Right lobe of liver (tissue), 4 donors: ENCODE results near the gene STK32B.

Experiments
- CTCF ChIP-seq, 4 donors: fragments of 200-600 bp in 3 of 4; fragments of 450-650 bp in 1 of 4; IDR thresholded peaks; one replicate each; pipeline versions ENCODE4 v1.5.1 to v1.8.0; 2016 to 2022; ENCODE audit warnings: antibody characterized with exemption in 4 of 4, mild to moderate bottlenecking in 2 of 4
- POLR2A ChIP-seq: fragments of 450-650 bp; IDR thresholded peaks from one replicate; pipeline ENCODE4 v1.6.1; 2017; ENCODE audit warnings: antibody characterized with exemption, mild to moderate bottlenecking
- donor health status: DM: no; HTN: no; CAD: no.
- donor health status: DM: no; HTN: no; CAD: no.
- donor health status: DM: no; HTN: yes; CAD: no.

GRCh38 chr4:5429747-5430146 is 378.5 kb downstream of the STK32B start:
- TF ChIP-seq POLR2A (no peak), CTCF (IDR thresholded peaks at IDR 0.05) (no peak)
